GM21528 (cell line): Measurements from ENCODE around the gene APLP2.
"Not testable (repeated sequence)": the region's sequence is repeated elsewhere in the genome, so short reads cannot be mapped to it uniquely, and the experiment has no call there.

Experiments
- ATAC-seq: cut with Tn5 transposase; IDR thresholded peaks from one replicate; pipeline ENCODE4 v1.9.1; 2021; ENCODE audit warnings: mild to moderate bottlenecking, moderate library complexity; ENCODE audit not compliant: unreplicated experiment, low FRiP score

Gene APLP2

DNA sequence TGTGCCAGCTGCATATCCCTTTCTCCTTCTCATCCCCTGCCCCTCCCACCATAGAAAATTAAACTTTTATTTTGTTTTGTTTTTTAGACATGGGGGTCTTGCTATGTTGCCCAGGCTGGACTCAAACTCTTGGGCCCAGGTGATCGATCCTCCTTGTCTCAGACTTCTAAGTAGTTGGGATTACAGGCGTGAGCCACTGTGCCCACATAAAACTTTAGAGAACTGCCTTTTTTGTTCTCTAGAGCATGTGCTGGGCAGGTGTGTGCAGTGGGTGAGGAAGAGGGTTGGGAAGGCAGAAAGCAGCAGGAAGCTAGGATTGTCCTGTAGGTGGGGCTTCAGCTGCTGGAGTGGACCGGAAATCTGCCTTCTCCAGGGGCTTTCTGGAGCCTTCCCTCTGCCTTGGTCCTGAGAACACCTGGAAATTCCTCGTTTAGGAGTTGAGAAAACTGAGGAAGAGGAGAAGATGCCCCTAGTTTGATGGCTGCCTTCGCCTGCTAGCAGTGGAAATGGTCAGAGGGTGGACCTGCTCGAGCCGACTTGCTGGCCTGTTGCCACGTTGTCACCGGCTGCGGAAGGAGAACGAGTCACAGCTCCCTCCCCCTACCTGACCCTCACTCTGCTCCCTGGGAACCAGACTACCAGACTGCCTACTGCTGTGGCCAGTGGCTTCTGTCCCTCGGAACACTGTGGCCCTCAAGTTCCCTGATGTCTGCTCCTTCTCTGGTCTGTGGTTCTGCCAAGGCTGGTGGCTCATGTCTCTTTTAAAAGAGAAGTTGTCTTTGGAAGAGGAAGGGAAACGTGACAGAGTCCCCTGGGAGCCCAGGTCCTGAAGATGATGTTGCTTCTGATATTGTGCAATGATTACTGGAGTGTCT, 93.9 kb downstream of the APLP2 start:
- no peak for ATAC-seq

DNA sequence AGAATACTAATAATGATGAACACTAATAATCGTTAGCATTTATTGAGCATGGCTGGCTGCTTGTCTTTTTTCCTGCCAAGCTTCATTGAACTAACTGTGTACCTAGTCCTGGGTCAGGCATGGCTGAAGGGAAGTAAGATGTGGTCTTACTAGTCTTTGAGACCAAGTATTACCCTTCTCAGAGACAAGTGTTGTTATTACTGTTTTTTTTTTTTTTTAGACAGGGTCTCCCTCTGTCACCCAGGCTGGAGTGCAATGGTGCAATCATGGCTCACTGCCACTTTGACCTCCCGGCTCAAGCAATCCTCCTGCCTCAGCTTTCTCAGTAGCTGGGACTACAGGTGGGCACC, 94.5 kb downstream of the APLP2 start:
- no peak for ATAC-seq

- no peak for ATAC-seq
Observed at GRCh38 chr11:130165601-130166456, 96.1 kb downstream of the APLP2 start.

- no peak for ATAC-seq
Observed at GRCh38 chr11:130166457-130166784, 96.7 kb downstream of the APLP2 start.

DNA sequence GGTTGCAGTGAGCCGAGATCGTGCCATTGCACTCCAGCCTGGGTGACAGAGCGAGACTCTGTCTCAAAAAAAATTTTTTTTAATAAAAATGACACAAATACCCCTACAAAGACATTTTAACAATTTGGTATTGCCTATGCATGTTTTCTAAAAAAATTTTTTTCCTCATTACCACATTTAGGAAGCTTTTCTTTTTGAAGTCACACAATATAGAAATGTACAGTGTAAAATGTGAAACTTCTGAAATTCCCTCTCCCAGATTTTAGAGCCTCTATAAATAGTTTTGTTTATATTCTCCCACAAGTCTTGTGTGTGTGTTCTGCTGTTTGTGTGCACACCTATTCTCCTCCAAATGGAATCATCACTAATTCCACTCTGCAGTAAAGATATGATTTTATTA, 97.5 kb downstream of the APLP2 start:
- ATAC-seq, result no peak

- ATAC-seq, result no peak
Observed at GRCh38 chr11:130168105-130168504, 98.4 kb downstream of the APLP2 start.

- ATAC-seq, result no peak
Observed at GRCh38 chr11:130170345-130170744, 100.7 kb downstream of the APLP2 start.

DNA sequence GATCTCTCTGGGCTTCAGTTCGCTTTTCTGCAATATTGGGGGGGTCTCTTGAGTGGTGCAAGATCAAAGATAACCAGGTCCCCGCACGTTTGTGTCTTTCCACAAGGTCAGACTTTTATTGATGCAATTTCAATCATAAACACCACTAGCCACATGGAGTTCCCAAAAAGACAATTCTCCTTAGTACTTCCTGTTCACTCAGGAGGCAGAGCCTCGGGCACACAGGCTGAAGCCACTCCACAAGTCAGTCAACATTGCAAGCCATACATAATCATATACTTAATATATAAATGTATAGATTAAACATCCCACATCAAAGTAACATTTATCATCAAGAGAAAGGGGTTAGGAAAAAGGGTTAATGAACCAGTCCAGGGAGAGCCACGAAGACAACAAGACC, 101.8 kb downstream of the APLP2 start:
- no peak for ATAC-seq

GRCh38 chr11:130172001-130172400, 102.3 kb downstream of the APLP2 start:
- ATAC-seq, result not testable (repeated sequence)

GRCh38 chr11:130174642-130175041, 104.9 kb downstream of the APLP2 start:
- no peak for ATAC-seq

DNA sequence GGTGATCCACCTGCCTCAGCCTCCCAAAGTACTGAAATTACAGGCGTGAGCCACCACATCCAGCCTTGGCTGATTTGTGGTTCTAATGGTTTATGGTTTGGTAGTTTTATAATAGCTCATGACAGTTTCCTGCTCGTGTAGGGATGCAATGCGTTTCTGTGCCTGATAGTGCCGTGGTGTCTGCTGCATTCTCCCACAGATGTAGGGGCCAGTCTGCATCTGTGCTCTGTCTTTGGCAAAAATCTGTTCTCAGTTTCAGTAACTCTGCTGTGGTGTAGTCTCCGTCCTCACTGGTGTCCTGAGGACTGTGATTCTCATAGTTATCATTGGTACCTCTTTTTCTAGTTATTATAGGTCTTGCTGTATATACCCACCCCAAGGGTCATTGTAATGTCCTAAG, 106.2 kb downstream of the APLP2 start:
- ATAC-seq, result no peak

DNA sequence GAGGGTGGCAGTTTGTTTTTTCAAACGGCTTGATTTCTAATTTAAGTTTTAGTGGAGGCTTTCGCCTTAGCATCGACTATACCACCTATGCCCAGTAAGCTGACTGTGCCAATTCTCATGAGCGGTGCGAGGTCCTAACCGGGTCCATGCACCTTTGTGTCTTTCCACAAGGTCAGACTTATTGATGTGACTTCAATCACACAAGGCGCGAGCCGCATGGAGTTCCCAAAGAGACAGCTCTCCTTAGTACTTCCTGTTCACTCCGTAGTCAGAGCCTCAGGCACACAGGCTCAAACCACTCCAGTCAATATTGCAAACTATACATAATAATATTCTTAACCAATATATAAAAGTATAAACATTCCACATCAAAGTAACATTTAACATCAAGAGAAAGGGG, 108.1 kb downstream of the APLP2 start:
- no peak for ATAC-seq

GRCh38 chr11:130178441-130179339, 109.0 kb downstream of the APLP2 start:
- ATAC-seq, result no peak

GRCh38 chr11:130179396-130180306, 110.0 kb downstream of the APLP2 start:
- no peak for ATAC-seq

DNA sequence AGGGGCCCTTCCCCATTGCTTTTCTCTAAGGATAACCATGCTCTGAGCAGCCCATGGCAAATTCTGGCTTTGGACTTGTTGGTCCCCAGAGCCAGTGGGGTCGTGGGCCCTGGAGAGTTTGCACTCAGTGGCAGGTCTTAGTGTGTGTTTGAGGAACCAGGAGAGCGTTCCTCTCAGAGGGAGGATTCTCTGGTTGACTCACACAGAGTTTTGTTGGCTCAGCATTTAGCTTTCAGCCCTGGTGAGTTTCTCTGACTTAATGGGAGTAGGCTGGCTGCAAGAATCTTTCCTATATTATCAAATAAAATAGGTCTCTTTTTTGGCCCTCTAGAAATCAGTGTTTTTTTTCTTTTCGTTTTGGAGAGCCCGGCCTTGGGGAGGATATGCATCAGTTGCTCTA, 110.8 kb downstream of the APLP2 start:
- ATAC-seq, result no peak

DNA sequence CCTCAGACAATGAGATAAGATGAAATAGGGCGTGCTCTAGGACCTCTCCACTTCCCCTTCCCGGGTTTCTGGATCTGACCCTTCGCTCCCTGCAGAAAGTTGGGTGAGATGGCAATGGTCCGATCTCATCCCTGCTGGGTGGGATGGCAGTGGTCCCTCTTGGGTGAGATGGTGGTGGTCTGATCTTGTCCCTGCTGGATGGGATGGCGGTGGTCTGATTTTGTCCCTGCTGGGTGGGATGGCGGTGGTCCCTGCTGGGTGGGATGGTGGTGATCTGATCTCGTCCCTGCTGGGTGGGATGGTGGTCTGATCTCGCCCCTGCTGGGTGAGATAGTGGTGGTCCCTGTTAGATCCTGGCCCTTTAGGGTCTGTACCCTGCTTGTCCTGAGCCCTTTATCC, 111.2 kb downstream of the APLP2 start:
- ATAC-seq, result no peak

DNA sequence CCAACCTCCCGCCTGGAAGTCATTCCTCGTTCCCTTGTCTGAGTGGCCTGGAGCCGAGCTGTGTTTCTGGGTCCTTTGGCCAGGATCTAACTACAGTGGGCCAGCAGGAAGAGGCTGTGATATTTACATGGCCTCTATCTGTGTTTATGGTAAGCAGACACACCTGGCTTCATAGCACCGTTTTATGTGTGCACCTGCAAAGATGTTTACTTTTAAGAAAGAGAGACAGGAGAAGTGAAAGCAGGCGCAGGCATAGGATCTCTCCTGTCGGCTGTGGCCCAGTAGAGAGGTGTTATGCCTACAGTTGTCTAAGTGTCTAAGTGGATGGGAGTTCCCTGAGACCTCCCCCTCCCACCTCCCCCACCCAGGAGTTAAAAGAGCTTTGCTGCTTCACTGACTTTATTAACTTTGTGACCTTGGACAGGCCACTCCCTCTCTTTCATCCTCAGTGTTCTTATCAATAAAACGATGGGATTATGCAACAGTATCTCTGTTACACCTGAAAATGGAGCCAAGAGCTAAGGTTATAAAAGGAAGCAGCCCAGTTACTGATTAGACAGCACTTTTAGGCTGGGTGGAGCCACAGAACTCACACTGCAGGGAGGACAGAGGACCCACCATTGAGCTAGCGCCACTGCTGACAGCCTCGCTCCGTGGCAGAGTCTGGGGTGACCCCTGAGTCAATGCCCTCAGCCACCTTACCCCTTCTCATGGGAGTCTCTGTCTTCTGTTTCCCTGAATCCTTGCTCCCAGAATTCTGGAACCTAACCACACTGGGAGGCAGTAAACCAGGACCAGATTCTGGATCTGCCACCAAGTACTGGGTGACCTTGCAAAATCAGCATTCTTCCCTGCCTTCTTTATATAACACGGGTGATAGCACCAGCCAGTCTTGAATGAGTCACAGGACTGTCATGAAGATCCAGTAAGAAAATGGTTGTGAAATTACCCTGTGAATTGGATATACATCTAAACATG, 111.9 kb downstream of the APLP2 start:
- ATAC-seq, result no peak

GRCh38 chr11:130183878-130184610, 114.3 kb downstream of the APLP2 start:
- no peak for ATAC-seq
